ENCODE measurements around the gene GNAS.
"Not testable (repeated sequence)": the region's sequence is repeated elsewhere in the genome, so short reads cannot be mapped to it uniquely, and the experiment has no call there.

GNAS gene

GRCh38 chr20:58828804-58829203 lies 23.7 kb upstream of the GNAS start:
- not testable (repeated sequence) for H3K27me3 ChIP-seq (ENCODE audit: insufficient read depth, low read length); H3K9me3 ChIP-seq (ENCODE audit: insufficient read depth, low read depth, low read length); H3K4me3 ChIP-seq (ENCODE audit: low read length); H3K4me1 ChIP-seq (ENCODE audit: insufficient read depth, low read length); H3K27ac ChIP-seq (ENCODE audit: low read depth, low read length); H3K9ac ChIP-seq (ENCODE audit: low read depth, low read length)
- peaks cover 43% of the 10 kb centered on the region for H3K36me3 ChIP-seq (ENCODE audit: insufficient read depth, low read length)
- 96% methylated on average over 3 of the region's 5 CpGs for WGBS

- no peaks in the 10 kb centered on the region for H3K27me3 ChIP-seq (ENCODE audit: insufficient read depth, low read length)
- H3K36me3 ChIP-seq (ENCODE audit: insufficient read depth, low read length), result peaks cover 44% of the 10 kb centered on the region
- no peak overlapping the region for H3K27ac ChIP-seq (ENCODE audit: low read depth, low read length)
- no peaks in the 10 kb centered on the region for H3K9me3 ChIP-seq (ENCODE audit: insufficient read depth, low read depth, low read length)
- no peak overlapping the region for H3K9ac ChIP-seq (ENCODE audit: low read depth, low read length)
- no peaks in the 10 kb centered on the region for H3K4me1 ChIP-seq (ENCODE audit: insufficient read depth, low read length)
- WGBS, result 96% methylated on average over 6 of the region's 6 CpGs
- H3K4me3 ChIP-seq (ENCODE audit: low read length), result no peak overlapping the region
Measured at GRCh38 chr20:58829531-58829941, 23.0 kb upstream of the GNAS start.

GRCh38 chr20:58832457-58832856 lies 20.1 kb upstream of the GNAS start:
- Histone ChIP-seq H3K27ac (ENCODE audit: low read depth, low read length) (no peak overlapping the region), H3K4me1 (ENCODE audit: insufficient read depth, low read length) (no peaks in the 10 kb centered on the region), H3K4me3 (ENCODE audit: low read length) (no peak overlapping the region), H3K27me3 (ENCODE audit: insufficient read depth, low read length) (no peaks in the 10 kb centered on the region), H3K36me3 (ENCODE audit: insufficient read depth, low read length) (peaks cover 46% of the 10 kb centered on the region), H3K9me3 (ENCODE audit: insufficient read depth, low read depth, low read length) (no peaks in the 10 kb centered on the region), H3K9ac (ENCODE audit: low read depth, low read length) (no peak overlapping the region)
- 92% methylated on average over 4 of the region's 4 CpGs for WGBS

- Histone ChIP-seq H3K36me3 (ENCODE audit: insufficient read depth, low read length) (peaks cover 43% of the 10 kb centered on the region), H3K9me3 (ENCODE audit: insufficient read depth, low read depth, low read length) (no peaks in the 10 kb centered on the region), H3K9ac (ENCODE audit: low read depth, low read length) (no peak overlapping the region), H3K4me1 (ENCODE audit: insufficient read depth, low read length) (0 out of 2 replicates have a peak, but pooled peaks cover under 1% of the 10 kb centered on the region), H3K4me3 (ENCODE audit: low read length) (no peak overlapping the region), H3K27ac (ENCODE audit: low read depth, low read length) (no peak overlapping the region), H3K27me3 (ENCODE audit: insufficient read depth, low read length) (peaks cover under 1% of the 10 kb centered on the region; the same call in 1 of the 2 replicates)
- 95% methylated on average over 10 of the region's 10 CpGs for WGBS
Measured at GRCh38 chr20:58833921-58834320, 18.6 kb upstream of the GNAS start.

- Histone ChIP-seq H3K4me1 (ENCODE audit: insufficient read depth, low read length) (peaks cover 4% of the 10 kb centered on the region; the same call in 1 of the 2 replicates), H3K4me3 (ENCODE audit: low read length) (no peak overlapping the region), H3K9me3 (ENCODE audit: insufficient read depth, low read depth, low read length) (no peaks in the 10 kb centered on the region), H3K36me3 (ENCODE audit: insufficient read depth, low read length) (peaks cover 43% of the 10 kb centered on the region), H3K27ac (ENCODE audit: low read depth, low read length) (no peak overlapping the region), H3K27me3 (ENCODE audit: insufficient read depth, low read length) (peaks cover 13% of the 10 kb centered on the region), H3K9ac (ENCODE audit: low read depth, low read length) (no peak overlapping the region)
- WGBS, result 92% methylated on average over 2 of the region's 2 CpGs
Measured at GRCh38 chr20:58835231-58835630, 17.3 kb upstream of the GNAS start.

GRCh38 chr20:58836616-58837204 lies 15.8 kb upstream of the GNAS start:
- Histone ChIP-seq H3K9ac (ENCODE audit: low read depth, low read length) (no peak overlapping the region), H3K36me3 (ENCODE audit: insufficient read depth, low read length) (peaks cover 50% of the 10 kb centered on the region), H3K4me3 (ENCODE audit: low read length) (no peak overlapping the region), H3K27me3 (ENCODE audit: insufficient read depth, low read length) (peaks cover 27% of the 10 kb centered on the region), H3K9me3 (ENCODE audit: insufficient read depth, low read depth, low read length) (no peaks in the 10 kb centered on the region), H3K27ac (ENCODE audit: low read depth, low read length) (no peak overlapping the region), H3K4me1 (ENCODE audit: insufficient read depth, low read length) (peaks cover 4% of the 10 kb centered on the region; the same call in 1 of the 2 replicates)
- 98% methylated on average over 10 of the region's 10 CpGs for WGBS

- Histone ChIP-seq H3K27me3 (ENCODE audit: insufficient read depth, low read length) (peaks cover 37% of the 10 kb centered on the region), H3K27ac (ENCODE audit: low read depth, low read length) (no peak overlapping the region), H3K4me1 (ENCODE audit: insufficient read depth, low read length) (peaks cover 12% of the 10 kb centered on the region), H3K4me3 (ENCODE audit: low read length) (no peak overlapping the region), H3K9me3 (ENCODE audit: insufficient read depth, low read depth, low read length) (no peaks in the 10 kb centered on the region), H3K9ac (ENCODE audit: low read depth, low read length) (no peak overlapping the region), H3K36me3 (ENCODE audit: insufficient read depth, low read length) (peaks cover 59% of the 10 kb centered on the region)
- 91% methylated on average over 1 of the region's 1 CpG for WGBS
Measured at GRCh38 chr20:58837717-58838116, 14.8 kb upstream of the GNAS start.

- H3K36me3 ChIP-seq (ENCODE audit: insufficient read depth, low read length), result peaks cover 54% of the 10 kb centered on the region
Measured at GRCh38 chr20:58838174-58838573, 14.3 kb upstream of the GNAS start.

GRCh38 chr20:58839474-58839874 lies 13.0 kb upstream of the GNAS start:
- peak overlapping the region; percentile 61 for H3K4me3 ChIP-seq (ENCODE audit: low read length)
- 55% methylated on average over 27 of the region's 27 CpGs for WGBS
- no peaks in the 10 kb centered on the region for H3K9me3 ChIP-seq (ENCODE audit: insufficient read depth, low read depth, low read length)
- H3K9ac ChIP-seq (ENCODE audit: low read depth, low read length), result peak overlapping the region; percentile 65
- H3K4me1 ChIP-seq (ENCODE audit: insufficient read depth, low read length), result peaks cover 25% of the 10 kb centered on the region
- H3K36me3 ChIP-seq (ENCODE audit: insufficient read depth, low read length), result peaks cover 46% of the 10 kb centered on the region
- no peak overlapping the region for H3K27ac ChIP-seq (ENCODE audit: low read depth, low read length)
- H3K27me3 ChIP-seq (ENCODE audit: insufficient read depth, low read length), result peaks cover 37% of the 10 kb centered on the region

More at GRCh38 chr20:58838174-58838573, 14.3 kb upstream of the GNAS start:
- Histone ChIP-seq H3K27me3 (ENCODE audit: insufficient read depth, low read length) (peaks cover 37% of the 10 kb centered on the region), H3K9ac (ENCODE audit: low read depth, low read length) (no peak overlapping the region), H3K9me3 (ENCODE audit: insufficient read depth, low read depth, low read length) (no peaks in the 10 kb centered on the region), H3K4me3 (ENCODE audit: low read length) (no peak overlapping the region), H3K27ac (ENCODE audit: low read depth, low read length) (no peak overlapping the region), H3K4me1 (ENCODE audit: insufficient read depth, low read length) (peaks cover 14% of the 10 kb centered on the region)
- WGBS, result 85% methylated on average over 4 of the region's 4 CpGs

GRCh38 chr20:58839991-58840747 lies 12.3 kb upstream of the GNAS start:
- Histone ChIP-seq H3K27me3 (ENCODE audit: insufficient read depth, low read length) (peaks cover 37% of the 10 kb centered on the region), H3K36me3 (ENCODE audit: insufficient read depth, low read length) (peaks cover 49% of the 10 kb centered on the region), H3K27ac (ENCODE audit: low read depth, low read length) (no peak overlapping the region), H3K4me1 (ENCODE audit: insufficient read depth, low read length) (peaks cover 32% of the 10 kb centered on the region), H3K4me3 (ENCODE audit: low read length) (peak overlapping the region; percentile 61), H3K9ac (ENCODE audit: low read depth, low read length) (peak overlapping the region; percentile 65), H3K9me3 (ENCODE audit: insufficient read depth, low read depth, low read length) (no peaks in the 10 kb centered on the region)
- WGBS, result 57% methylated on average over 67 of the region's 67 CpGs

GRCh38 chr20:58840816-58841538 lies 11.5 kb upstream of the GNAS start:
- H3K9me3 ChIP-seq (ENCODE audit: insufficient read depth, low read depth, low read length), result no peaks in the 10 kb centered on the region
- H3K4me3 ChIP-seq (ENCODE audit: low read length), result peak overlapping the region; percentile 61
- peaks cover 48% of the 10 kb centered on the region for H3K36me3 ChIP-seq (ENCODE audit: insufficient read depth, low read length)
- no peak overlapping the region; the same call in 1 of the 2 replicates for H3K27ac ChIP-seq (ENCODE audit: low read depth, low read length)
- peaks cover 40% of the 10 kb centered on the region for H3K4me1 ChIP-seq (ENCODE audit: insufficient read depth, low read length)
- peak overlapping the region; percentile 65 for H3K9ac ChIP-seq (ENCODE audit: low read depth, low read length)
- peaks cover 37% of the 10 kb centered on the region for H3K27me3 ChIP-seq (ENCODE audit: insufficient read depth, low read length)
- 58% methylated on average over 51 of the region's 51 CpGs for WGBS
